ENCODE data around the gene VEZF1.

VEZF1 gene, protein sequence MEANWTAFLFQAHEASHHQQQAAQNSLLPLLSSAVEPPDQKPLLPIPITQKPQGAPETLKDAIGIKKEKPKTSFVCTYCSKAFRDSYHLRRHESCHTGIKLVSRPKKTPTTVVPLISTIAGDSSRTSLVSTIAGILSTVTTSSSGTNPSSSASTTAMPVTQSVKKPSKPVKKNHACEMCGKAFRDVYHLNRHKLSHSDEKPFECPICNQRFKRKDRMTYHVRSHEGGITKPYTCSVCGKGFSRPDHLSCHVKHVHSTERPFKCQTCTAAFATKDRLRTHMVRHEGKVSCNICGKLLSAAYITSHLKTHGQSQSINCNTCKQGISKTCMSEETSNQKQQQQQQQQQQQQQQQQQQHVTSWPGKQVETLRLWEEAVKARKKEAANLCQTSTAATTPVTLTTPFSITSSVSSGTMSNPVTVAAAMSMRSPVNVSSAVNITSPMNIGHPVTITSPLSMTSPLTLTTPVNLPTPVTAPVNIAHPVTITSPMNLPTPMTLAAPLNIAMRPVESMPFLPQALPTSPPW

DNA sequence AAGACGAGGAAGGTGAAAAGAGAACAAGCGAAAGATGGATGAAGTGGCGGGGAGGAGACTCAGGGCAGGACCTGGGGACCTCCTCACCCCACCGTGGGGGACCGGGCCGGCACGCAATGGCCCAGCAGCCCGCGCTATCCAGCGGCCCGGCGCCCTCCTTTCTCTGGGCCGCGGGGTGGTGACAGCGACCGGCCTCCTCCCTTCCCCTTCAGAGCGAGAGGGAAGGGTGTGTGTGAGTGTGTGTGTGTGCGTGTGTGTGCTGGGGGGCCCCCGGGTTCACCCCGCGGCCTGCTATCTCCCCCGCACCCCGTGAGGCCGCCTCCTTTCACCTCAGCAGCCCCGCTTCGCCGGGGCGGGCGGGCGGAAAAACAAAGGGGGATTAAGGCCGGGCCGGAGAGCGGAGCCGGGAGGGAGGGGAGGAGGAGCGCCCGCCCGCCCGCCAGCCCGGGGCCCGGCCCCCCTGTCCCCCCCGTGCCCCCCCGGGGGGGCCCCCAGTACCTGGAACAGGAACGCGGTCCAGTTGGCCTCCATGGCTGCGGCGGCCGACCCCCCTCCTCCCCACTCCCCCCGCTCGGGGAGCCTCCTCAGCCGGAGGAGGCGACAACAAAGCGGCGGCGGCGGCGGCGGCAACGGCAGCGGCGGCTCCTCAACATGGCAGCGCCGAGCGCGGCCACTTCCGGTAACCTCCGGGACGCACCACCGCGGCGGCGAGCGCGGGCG, at the start of gene VEZF1:
Gene VEZF1, minus strand, starts transcription at position 674 of the 720 bp plus-strand sequence. Its CDS starts 143 bp downstream, at position 531.
- peak; percentile 74 for DNase-seq (ENCODE audit: low read depth)

DNA sequence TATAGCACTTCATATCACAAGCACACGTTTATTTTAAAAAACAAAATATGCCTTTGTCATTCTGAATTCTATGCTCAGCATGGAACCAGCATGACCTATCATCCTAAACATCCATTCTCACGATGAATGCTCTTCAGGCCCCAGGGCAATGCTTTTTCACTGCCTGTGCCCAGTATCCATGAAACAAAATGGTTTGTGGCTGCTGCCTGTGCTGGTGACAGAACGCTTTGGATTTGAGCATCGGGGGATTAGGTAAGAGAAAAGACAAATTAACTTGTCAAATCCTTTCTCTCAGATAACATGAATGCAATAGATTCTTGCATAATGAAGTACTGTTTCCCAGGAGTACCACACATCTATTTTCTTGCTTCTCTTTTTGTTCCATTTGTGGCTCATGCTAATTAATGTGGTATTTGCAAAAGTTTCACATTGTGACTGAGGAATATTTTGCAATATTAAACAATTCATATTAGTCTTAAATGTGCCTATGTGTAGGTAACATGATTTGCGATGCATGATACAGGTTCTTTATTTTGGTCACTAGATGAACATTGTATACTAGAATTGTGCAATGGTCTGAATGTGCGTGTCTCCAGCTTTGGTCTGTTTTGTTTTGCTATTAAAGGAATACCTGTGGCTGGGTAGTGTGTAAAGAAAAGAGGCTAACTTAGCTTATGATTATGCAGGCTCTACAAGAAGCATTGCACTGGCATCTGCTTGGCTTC, 44.8 kb upstream of the VEZF1 start:
- no peak for DNase-seq (ENCODE audit: low read depth)

DNA sequence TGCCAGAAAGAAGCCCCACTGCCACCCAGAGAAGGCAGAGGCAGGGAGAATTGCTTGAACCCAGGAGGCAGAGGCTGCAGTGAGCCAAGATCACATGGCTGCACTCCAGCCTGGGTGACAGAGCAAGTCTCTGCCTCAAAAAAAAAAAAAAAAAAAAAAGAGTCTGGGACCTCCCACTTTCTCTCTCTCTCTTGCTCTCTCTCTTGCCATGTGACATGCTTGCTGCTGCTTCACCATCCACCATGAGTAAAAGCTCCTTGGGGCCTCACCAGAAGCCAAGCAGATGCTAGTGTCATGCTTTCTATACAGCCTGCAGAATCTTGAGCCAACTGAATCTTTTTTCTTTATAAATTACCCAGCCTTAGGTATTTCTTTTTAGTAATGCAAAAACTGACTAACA, 40.5 kb upstream of the VEZF1 start:
- DNase-seq (ENCODE audit: low read depth), result no peak

DNA sequence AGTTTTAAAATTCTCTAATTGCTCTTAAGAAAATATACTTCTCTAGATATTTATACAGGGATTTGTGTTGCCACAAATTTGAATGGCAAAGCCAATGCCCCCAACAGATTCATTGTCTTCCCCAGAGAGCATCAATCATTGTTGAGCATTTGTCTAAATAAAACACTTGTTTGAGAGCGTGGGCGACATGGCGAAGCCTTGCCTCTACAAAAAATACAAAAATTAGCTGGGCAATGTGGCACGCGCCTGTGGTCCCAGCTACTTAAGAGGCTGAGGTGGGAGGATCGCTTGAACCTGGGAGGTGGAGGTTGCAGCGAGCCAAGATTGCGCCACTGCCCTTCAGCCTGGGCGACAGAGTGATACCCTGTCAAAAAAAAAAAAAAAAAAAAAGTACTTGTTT, 32.3 kb upstream of the VEZF1 start:
- no peak for DNase-seq (ENCODE audit: low read depth)

DNA sequence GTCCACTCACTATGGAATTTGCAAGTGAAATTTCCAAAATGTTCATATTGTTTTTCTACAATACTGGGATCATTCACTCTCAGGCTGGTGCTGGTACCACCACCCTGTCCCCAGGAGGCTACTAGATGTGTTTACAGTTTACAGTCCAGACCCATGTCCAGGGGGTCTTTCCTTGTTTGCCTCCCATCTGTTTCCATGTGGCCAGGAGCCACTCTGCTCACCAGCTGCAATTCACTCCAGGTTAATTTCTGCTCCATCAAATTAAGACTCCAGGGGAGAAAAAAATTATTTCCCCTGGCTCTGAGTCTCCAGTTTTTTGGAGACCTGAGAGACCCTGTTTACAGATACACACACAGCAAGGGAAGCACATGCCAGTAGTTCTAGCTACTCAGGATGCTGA, 31.5 kb upstream of the VEZF1 start:
- no peak for DNase-seq (ENCODE audit: low read depth)

DNA sequence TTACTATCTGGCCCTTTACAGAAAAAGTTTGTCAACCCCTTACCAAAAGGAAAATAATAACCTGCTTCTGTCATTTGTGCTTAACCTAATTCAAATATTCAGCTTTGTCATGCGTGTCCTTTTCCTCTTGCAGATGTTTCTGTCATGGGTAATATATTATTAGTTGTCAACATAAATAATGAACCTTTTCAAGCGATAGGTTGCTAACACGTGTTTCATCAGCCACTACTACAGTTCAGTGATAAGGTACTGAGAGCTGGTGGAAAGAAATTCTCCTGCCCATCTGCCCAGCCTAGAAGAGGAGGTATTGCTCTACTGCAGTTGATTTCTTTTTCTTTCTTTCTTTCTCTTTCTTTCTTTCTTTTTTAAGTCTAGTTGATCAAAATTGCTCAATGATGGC, 31.0 kb upstream of the VEZF1 start:
- DNase-seq (ENCODE audit: low read depth), result no peak

DNA sequence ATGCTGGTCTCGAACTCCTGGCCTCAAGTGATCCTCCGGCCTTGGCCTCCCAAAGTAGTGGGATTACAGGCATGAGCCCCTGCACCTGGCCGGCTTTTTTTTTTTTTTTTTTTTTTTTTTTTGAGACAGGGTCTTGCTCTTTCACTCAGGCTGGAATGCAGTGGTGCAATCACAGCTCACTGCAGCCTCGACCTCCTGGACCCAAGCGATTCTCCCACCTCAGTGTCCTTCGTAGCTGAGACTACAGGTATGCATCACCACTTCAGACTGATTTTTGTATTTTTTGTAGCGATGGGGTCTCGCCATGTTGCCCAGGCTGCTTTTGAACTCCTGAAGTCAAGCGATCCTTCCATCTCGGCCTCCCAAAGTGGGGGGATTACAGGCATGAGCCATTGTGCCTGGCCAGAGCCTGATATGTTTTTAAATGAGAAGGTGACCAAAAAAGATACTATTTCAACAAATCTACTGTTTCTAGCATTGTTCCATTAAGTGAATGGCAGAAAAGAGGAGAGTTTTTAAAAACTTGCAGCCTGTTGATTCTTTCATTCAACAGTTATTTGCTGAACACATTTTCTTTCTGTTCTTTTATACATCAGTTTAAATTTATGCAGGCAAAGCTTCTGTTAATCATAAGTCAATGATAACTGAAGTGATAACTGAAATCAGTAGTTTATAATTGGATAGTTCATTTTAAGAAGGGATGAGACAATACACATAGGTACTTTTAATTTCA, 22.2 kb upstream of the VEZF1 start:
- no peak for DNase-seq (ENCODE audit: low read depth)

DNA sequence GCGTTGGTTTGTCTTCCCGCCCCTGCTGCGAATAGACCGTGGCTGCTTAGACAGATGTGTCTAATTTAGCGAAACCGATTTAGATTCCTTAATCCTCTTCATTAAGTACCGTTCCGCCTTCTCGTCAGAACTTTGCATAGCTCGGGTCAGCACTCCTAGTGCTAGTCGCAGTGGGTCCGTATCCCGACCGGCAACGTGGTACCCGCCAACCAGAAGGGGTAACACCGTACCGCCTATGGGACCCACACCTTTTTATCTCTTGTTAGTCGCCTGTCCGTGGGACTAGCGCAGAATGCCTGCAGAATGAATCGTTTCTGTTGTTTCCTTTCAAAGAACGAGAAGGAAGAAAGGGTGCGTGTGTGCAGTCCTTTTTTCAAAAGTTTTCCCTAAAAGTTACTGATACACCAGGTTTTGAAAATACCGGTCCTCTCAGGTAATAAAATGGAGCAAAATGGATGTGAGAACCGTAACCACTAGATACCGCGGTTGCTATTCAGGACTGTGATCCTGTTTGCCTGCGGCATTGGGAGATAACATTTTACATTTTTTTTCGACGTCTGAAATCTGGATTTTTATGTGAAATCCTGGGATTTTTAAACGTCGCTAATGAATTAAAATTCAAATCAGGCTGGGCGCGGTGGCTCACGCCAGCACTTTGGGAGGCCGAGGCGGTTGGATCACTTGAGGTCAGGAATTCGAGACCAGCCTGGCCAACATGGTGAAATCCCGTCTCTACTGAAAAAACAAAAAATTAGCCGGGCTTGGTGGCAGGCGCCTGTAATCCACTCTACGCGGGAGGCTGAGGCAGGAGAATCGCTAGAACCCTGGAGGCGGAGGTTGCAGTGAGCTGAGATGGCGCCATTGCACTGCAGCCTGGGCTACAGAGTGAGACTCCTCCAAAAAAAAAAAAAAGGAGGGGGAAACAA, 20.0 kb upstream of the VEZF1 start:
- no peak for DNase-seq (ENCODE audit: low read depth)

DNA sequence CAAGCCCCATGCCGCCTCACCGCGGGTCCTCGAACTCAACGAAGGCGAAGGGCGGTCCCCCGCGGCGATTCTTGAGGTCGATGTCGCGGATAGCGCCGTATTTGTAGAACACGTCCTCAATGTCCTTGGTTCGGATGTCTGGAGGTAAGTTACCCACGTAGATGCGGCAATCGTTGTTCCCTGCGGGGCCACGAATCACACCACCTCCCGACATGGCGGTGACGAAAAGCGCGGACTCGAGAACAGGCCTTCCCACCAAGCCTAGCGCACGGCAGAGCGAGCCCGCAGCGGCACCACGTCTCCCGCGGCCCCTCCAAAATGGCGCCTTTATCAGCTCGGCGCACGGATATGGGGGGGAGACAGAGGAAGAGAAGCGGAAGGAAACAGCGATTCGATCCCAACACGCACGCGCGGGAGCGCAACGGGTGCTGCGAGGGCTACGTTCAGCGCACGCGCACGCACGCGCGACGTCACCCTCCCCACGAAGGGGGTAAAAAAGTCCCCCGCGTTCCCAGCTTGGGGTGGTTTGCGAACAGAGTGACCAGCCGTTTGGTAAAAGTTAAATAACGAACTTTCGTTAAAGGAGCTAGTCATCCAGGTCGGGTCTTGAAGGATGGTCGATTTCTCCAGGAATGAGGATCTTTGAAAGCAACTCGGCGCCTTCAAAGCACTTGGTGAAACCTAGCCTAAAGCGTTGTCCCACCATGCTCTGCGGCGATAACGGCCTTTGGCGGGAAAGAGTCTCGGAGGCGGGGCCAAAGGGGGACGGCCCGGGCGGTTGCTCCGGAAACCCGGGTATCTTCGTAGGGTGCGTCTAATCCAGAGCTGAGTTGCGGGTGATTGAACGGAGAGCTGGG, 19.1 kb upstream of the VEZF1 start, which contains the start of gene SRSF1:
Gene SRSF1, minus strand, starts transcription at position 323 of the 857 bp plus-strand sequence. Its CDS starts 109 bp downstream, at position 214.
- peak; percentile 97 for DNase-seq (ENCODE audit: low read depth)

DNA sequence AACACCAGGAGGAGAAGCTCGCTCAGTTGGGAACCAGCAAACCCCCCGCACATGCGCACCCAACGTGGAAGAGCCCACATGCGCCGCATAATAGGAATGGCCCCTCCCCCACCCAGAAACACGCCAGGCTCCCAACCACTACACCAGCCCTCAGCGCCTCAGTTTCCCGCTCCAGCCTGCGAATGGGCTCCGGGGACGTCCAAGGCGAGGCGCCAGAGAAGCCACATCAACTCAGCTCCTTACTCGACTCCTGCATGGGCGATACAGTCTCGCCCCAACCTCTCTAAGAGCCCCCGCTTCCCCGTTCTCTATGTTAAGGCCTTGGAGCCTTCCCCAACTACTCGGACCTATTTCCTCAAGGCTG, 18.5 kb upstream of the VEZF1 start:
- DNase-seq (ENCODE audit: low read depth), result peak; percentile 24

DNA sequence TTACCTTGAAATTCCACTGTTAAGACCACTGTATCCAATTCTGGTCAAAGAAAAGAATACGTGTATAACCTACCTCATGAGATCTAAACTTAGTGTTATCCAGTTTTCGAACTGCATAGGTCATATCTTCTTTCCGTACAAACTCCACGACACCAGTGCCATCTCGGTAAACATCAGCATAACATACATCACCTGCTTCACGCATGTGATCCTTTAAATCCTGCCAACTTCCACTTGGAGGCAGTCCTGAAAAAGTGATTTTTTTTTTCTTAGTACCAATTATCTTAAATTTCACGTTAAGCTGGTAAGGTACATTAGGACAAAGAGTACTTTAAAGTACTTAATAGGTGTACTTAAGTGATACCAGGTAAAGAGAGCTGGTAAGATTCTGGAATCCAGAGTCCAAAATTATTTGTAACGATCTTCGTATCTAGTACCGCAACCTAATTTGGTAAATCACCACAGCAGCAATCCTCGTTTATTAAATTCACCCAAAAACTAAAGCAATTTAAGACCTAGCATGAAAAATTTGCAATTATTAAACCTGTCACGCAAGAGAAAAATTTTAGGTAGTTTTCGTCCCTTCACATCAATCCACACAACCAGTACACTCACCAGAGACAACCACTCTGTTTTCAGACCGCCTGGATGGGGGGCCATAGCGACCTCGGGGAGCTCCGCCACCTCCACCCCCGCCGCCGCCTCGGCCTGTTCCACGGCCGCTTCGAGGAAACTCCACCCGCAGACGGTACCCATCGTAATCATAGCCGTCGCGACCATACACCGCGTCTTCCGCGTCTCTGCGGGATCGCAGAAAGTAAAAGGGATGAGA, 17.9 kb upstream of the VEZF1 start:
- DNase-seq (ENCODE audit: low read depth), result no peak

DNA sequence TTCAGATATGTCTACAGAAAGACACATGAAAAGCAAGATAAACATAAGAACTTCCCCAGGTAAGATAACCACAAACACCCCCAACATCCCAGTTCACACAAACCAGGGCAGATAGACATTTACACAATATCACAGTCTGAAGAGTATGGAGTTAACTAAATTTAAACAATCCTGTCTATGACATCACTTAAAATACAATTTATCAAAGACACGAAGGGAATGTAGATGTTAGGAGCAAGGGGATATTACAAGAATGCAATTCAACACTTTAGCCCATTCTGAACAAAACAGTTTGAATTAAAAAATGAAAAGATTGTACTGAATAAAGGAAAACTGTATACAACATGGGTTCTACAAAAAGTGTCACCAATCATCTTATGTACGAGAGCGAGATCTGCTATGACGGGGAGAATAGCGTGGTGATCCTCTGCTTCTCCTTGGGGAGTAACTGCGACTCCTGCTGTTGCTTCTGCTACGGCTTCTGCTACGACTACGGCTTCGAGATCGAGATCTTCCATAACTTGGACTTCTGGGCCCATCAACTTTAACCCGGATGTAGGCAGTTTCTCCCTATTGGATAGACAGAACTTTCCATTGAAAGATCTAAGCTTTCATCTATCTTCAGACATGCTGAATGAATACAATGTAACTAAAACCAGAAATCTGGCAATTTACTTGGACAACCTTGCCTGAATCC, 17.1 kb upstream of the VEZF1 start:
- no peak for DNase-seq (ENCODE audit: low read depth)

DNA sequence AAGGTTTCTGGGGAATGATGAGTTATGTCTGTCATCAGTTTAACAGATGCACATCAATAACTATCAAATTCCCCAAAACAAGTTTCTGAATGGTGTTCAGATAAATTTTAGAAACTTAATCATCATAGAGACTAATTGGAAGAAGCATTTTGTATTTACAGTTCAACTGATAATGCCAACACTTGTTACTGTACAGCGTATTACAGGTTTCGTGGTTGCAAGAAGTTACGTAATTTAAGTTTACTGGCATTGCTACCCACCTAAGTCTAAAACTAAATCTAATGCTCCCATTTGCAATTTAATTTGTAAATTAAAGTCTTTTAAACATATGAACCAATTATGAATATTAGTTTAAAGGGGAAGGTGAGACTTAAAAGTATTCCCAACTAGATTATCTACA, 16.0 kb upstream of the VEZF1 start:
- DNase-seq (ENCODE audit: low read depth), result no peak

DNA sequence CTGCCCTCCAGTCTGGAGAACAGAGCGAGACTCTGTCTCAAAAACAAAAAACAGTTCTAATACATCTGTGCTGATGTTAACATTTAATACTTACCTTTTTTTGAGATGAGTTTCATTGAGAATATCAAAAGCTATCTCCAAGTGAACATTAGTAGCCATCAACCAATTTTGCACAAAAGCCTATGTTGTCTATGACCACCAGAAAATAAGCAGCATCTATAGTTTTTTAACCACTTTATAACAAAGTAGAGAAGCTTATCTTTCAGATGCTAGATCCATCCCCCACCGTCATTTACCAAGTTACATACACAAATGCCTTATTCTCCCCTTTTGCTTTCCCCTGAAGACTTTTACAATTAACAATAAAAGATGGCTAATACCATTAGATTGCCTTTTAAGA, 14.9 kb upstream of the VEZF1 start:
- no peak for DNase-seq (ENCODE audit: low read depth)

DNA sequence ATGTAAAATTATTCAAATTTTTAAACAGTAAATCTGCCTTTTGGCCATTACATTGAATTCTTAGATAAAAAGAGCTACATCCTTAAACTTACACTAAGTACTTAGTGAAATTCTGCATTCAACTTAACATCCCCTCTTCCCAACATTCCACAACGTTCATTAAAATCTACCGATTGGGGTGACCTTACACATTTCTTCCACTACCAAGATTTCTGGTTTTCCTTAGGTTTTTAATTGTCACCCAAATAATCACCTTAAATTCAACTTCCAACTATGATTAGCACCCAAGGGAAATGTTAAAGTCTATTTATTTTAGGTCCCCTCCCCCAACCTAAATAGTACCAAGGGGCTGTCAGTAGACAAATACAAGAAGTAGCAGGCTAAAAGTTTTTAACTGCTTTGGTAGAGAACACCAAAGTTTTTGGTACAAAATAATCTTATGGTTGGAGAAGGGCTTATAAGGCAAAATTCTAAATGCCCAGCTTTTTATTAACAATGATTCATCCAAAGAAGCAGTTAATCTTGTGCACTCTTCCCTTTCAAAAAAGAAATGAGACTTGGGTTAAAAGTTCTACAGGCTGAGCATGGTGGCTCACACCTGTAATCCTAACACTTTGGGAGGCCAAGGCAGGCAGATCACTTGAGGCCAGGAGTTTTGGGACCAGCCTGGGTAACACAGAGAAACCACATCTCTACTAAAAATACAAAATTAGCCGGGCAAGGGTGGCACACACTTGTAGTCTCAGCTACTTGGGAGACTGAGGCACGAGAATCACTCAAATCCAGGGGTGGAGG, 14.3 kb upstream of the VEZF1 start:
- no peak for DNase-seq (ENCODE audit: low read depth)

DNA sequence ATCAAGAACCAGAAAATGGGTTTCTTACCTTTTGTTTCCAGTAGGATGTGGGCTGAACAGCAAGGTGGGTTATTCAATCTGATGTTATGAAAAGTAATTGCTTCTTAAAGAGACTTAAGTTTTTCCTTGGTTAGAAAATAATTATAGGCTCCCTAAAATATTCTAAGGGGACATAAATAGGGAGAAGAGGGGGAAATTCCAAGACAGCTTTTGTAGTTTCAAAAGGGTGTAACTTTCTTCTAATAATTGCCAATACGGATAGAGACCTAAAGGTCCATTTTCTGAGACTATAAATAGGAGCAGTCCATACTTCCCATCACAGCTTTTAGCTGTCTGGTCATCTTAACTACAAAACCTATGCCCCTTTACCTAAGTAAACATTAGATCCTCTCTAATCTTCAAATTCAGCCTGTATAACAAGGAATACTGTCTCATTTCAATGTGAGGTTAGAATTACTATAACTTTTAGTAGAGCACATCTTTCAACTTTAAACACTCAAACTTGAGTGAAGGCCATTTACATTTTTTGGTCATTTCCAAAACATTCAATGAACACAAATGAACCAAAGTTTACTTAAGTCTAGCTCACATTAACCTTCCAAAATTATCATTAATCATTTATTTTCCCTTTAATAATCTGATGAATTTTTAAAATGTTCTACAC, 13.5 kb upstream of the VEZF1 start:
- DNase-seq (ENCODE audit: low read depth), result no peak

DNA sequence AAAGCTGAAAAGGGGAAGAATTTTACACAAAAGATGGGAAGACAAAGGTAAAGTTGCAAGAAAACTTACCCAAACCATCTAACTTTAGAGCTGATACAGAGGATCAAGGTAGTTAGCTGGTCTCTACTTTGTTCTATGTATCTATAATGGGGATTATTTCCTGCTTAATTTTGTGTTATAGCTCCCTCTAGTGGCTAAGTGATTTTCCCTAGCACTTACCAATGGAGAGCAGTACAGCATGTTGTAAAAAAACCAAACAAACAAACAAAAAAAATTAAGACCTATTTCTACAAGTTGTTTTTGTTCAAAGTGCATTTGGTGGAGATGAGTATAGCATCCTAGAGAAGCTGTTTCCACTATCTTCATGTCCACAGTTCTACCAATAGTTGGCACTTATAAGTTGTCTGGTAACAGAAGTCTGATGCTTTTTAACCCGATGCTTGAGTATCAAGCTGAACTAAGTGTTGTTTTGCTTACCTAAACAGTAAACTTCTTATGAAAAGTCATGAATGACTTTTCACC, 11.5 kb upstream of the VEZF1 start:
- DNase-seq (ENCODE audit: low read depth), result no peak

Data from activated T-helper 1 cell treated with Interleukin-2 at 50 U/mL for 16 hours (primary cell).